SH-SY5Y (cell line): ENCODE measurements around the gene PROX2.

Experiments
- GATA2 ChIP-seq: IDR thresholded peaks from 2 replicates; pipeline ENCODE4 v1.6.1; 2011; ENCODE audit warnings: mild to moderate bottlenecking, low read depth, low read length
- GATA3 ChIP-seq: IDR thresholded peaks from 2 replicates; pipeline ENCODE4 v1.6.1; 2011; ENCODE audit warnings: low read depth, mild to moderate bottlenecking, low read length, moderate library complexity

DNA sequence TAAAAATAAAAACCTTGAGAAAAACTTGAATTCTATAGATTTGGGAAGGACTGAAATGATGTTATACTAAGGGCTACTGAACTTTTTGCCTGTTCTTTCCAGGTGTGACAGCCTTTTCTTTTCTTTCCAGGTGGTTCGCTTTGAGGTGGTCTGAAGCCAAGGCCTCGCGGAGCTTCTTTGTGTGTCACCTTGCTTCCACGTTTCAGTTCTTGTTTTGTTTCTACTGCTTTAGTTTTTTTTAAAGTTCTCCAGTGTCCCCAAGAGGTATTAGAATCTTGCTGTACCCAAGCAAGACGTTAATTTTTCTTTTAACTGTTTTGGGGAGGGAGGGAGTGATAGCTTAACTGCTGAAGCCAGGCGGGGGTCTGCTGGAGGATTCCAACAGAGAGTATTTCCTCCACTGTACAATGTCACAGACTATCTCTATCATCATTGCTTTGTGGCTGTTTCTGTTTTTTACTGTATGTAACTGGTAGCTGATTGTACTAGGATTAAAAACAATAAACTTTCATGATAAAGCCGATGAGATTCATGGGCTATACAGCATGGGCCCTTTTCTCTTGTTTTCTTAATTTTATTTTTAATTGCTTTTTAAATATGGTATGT is 40.2 kb downstream of the PROX2 start:
- no peak for TF ChIP-seq GATA3
- TF ChIP-seq GATA2, result peak; percentile 22; the same call in 1 of the 2 replicates
